ENCODE data around the gene ETDC.
"Not testable (repeated sequence)": the region's sequence is repeated elsewhere in the genome, so short reads cannot be mapped to it uniquely, and the experiment has no call there.

- TF ChIP-seq, protein P1, sequence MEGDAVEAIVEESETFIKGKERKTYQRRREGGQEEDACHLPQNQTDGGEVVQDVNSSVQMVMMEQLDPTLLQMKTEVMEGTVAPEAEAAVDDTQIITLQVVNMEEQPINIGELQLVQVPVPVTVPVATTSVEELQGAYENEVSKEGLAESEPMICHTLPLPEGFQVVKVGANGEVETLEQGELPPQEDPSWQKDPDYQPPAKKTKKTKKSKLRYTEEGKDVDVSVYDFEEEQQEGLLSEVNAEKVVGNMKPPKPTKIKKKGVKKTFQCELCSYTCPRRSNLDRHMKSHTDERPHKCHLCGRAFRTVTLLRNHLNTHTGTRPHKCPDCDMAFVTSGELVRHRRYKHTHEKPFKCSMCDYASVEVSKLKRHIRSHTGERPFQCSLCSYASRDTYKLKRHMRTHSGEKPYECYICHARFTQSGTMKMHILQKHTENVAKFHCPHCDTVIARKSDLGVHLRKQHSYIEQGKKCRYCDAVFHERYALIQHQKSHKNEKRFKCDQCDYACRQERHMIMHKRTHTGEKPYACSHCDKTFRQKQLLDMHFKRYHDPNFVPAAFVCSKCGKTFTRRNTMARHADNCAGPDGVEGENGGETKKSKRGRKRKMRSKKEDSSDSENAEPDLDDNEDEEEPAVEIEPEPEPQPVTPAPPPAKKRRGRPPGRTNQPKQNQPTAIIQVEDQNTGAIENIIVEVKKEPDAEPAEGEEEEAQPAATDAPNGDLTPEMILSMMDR (conservative IDR thresholded peaks at IDR 0.05; ENCODE audit: low read length): not testable (repeated sequence)
- not testable (repeated sequence) for TF ChIP-seq EZH2phosphoT487 (IDR thresholded peaks at IDR 0.05; ENCODE audit: borderline replicate concordance, low read depth, low read length)
These were observed 45.9 kb upstream of the ETDC start for GRCh38 chrX:135263376-135263775.
